ENCODE results near the gene SCN8A.
"Not testable (repeated sequence)": the region's sequence is repeated elsewhere in the genome, so short reads cannot be mapped to it uniquely, and the experiment has no call there.

SCN8A gene

DNA sequence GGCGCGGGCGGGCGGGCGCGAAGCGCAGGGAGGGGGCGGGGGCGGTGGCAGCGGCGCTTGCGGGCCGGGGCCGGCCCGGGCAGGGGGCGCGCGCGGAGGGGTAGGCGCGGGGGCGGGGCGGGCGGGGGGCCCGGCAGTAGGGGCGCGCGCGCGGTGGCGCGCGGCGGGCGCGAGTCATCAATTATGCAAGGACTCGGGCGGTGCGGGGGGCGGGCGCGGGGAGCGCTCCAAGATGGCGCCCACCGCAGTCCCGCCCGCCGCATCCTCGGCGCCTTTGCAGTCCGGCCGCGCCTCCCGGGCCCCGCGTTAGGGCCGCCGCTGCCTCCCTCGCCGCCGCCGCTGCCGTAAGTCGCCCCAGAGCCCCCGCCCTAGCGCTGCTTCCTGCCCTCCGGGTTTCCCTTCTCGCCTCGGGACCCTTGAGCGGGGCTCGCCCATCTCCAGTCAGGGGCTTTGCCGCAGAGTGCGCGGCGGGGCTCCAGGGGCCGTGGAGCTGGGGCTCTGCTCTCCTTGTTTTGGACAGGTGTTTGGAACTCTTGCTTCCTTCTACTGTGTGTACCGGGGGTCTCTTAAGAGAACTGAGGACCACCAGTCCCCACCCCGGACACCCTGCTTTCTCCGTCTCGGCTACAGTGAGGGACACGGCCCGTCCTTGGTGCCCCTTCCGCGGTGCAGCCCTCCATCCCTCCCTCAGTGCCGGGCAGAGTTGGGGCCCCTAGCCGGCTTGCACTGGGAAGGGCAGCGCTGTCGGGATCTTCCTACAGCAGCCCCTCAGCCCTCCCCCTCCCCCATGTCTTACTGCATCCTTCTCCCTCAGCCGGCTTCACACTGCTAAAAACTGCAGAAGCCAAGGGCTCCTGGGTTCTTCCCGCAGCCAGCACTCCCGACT, at the start of gene SCN8A:
Gene SCN8A (plus strand): TSS at position 218 of the 886 bp plus-strand sequence. CDS start 71,585 bp downstream, outside the sequence.
- H3K4me3 ChIP-seq (ENCODE audit: low read length): peak within 1 kb of the TSS; percentile 80
- H3K9me3 ChIP-seq (ENCODE audit: low read length): no peaks in the 10 kb centered on the region
- no peaks in the 10 kb centered on the region for H3K36me3 ChIP-seq (ENCODE audit: insufficient read depth, low read length)
- H3K27me3 ChIP-seq (ENCODE audit: insufficient read depth, low read length): no peaks in the 10 kb centered on the region
- peak within 1 kb of the TSS; percentile 75 for H2AFZ ChIP-seq (ENCODE audit: low read depth, low read length)
- H3K4me1 ChIP-seq (ENCODE audit: insufficient read depth, low read length): peaks cover 18% of the 10 kb centered on the region

DNA sequence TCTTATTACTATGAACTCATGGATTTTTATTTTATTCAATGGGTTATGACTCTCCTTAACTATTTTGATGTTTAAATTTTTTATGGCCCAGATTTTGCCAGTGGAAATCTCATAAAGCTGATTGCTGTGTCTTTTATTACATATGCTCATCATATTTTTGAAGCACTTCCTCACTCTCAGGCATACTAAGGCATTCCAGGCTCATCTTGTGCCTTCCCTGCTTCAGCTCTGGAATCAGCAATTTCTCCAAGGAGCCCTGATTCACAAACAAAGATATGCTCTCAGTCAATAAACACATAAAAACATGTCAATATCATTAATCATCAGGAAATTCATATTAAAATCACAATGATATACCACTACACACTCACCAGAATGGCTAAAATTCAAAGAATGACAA, 44.9 kb upstream of the SCN8A start:
- Histone ChIP-seq H3K9me3 (ENCODE audit: low read length) (no peaks in the 10 kb centered on the region), H3K4me3 (ENCODE audit: low read length) (no peak overlapping the region), H3K4me1 (ENCODE audit: insufficient read depth, low read length) (no peaks in the 10 kb centered on the region), H3K27me3 (ENCODE audit: insufficient read depth, low read length) (no peaks in the 10 kb centered on the region), H2AFZ (ENCODE audit: low read depth, low read length) (no peak overlapping the region), H3K36me3 (ENCODE audit: insufficient read depth, low read length) (no peaks in the 10 kb centered on the region)

DNA sequence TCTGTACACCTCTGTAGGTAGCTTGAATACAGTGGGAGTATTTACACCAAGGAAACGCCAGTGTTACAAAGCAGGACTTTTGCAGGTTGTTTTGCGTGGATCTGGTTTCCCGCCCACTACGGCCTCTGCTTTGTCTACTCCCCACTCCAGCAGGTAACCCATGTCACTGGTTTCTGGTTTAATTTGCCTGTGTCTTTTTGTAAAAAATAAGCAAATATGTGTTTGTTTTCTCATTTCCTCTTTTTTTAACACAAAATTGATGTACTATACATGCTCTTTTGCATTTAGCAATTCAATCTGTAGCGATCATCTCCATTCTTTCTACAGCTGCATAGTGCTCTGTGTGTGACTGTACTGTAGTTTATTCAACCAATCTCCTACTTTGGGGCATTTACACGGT, 43.4 kb upstream of the SCN8A start:
- no peak overlapping the region for H2AFZ ChIP-seq (ENCODE audit: low read depth, low read length)
- no peak overlapping the region for H3K4me3 ChIP-seq (ENCODE audit: low read length)
- no peaks in the 10 kb centered on the region for H3K27me3 ChIP-seq (ENCODE audit: insufficient read depth, low read length)
- H3K9me3 ChIP-seq (ENCODE audit: low read length): no peaks in the 10 kb centered on the region
- H3K4me1 ChIP-seq (ENCODE audit: insufficient read depth, low read length): no peaks in the 10 kb centered on the region
- no peaks in the 10 kb centered on the region for H3K36me3 ChIP-seq (ENCODE audit: insufficient read depth, low read length)

DNA sequence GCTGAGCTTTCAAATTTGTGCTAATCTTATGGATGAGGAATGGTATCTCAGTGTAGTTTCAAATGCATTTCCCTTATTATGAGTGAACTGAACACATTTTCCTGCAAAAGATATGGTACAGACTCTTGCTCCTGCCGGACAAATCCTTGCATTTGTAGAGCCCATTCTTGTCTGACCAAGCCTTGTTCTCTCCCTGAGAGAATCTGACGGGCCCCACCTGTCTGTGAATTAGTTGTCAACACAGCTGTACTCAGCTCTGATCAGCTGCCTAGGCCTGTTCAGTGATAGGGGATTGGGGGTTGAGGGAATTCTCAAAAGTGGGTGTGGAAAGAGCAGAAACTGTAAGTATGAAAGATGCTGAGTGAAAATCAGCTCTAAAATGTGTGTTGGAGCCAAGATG, 42.8 kb upstream of the SCN8A start:
- Histone ChIP-seq H3K9me3 (ENCODE audit: low read length) (no peaks in the 10 kb centered on the region), H3K4me1 (ENCODE audit: insufficient read depth, low read length) (no peaks in the 10 kb centered on the region), H3K36me3 (ENCODE audit: insufficient read depth, low read length) (no peaks in the 10 kb centered on the region), H3K27me3 (ENCODE audit: insufficient read depth, low read length) (no peaks in the 10 kb centered on the region), H2AFZ (ENCODE audit: low read depth, low read length) (no peak overlapping the region), H3K4me3 (ENCODE audit: low read length) (no peak overlapping the region)

DNA sequence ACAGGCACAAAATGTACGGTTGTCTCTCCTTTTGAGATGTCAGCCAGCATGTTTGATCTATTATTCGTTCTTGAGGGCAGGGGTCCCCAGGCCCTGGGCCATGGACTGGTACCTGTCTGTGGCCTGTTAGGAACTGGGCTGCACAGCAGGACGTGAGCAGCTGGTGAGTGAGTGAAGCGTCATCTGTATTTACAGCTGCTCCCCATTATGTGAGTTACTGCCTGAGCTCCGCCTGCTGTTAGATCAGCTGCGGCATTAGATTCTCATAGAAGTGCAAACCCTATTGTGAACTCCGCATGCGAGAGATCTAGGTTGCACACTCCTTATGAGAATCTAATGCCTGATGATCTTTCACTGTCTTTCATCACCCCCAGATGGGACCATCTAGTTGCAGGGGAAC, 41.4 kb upstream of the SCN8A start:
- no peak overlapping the region for H3K4me3 ChIP-seq (ENCODE audit: low read length)
- H3K36me3 ChIP-seq (ENCODE audit: insufficient read depth, low read length): no peaks in the 10 kb centered on the region
- H3K27me3 ChIP-seq (ENCODE audit: insufficient read depth, low read length): no peaks in the 10 kb centered on the region
- no peaks in the 10 kb centered on the region for H3K4me1 ChIP-seq (ENCODE audit: insufficient read depth, low read length)
- no peak overlapping the region for H2AFZ ChIP-seq (ENCODE audit: low read depth, low read length)
- no peaks in the 10 kb centered on the region for H3K9me3 ChIP-seq (ENCODE audit: low read length)

DNA sequence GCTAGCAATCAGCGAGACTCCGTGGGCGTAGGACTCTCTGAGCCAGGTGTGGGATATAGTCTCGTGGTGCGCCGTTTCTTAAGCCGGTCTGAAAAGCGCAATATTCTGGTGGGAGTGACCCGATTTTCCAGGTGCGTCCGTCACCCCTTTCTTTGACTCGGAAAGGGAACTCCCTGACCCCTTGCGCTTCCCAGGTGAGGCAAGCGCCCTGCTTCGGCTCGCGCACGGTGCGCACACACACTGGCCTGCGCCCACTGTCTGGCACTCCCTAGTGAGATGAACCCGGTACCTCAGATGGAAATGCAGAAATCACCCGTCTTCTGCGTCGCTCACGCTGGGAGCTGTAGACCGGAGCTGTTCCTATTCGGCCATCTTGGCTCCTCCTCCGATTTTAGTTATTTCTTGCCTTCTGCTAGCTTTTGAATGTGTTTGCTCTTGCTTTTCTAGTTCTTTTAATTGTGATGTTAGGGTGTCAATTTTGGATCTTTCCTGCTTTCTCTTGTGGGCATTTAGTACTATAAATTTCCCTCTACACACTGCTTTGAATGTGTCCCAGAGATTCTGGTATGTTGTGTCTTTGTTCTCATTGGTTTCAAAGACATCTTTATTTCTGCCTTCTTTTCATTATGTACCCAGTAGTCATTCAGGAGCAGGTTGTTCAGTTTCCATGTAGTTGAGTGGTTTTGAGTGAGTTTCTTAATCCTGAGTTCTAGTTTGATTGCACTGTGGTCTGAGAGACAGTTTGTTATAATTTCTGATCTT, 22.6 kb upstream of the SCN8A start:
- not testable (repeated sequence) for H3K27me3 ChIP-seq (ENCODE audit: insufficient read depth, low read length); H3K4me1 ChIP-seq (ENCODE audit: insufficient read depth, low read length); H2AFZ ChIP-seq (ENCODE audit: low read depth, low read length); H3K9me3 ChIP-seq (ENCODE audit: low read length); H3K4me3 ChIP-seq (ENCODE audit: low read length); H3K36me3 ChIP-seq (ENCODE audit: insufficient read depth, low read length)

DNA sequence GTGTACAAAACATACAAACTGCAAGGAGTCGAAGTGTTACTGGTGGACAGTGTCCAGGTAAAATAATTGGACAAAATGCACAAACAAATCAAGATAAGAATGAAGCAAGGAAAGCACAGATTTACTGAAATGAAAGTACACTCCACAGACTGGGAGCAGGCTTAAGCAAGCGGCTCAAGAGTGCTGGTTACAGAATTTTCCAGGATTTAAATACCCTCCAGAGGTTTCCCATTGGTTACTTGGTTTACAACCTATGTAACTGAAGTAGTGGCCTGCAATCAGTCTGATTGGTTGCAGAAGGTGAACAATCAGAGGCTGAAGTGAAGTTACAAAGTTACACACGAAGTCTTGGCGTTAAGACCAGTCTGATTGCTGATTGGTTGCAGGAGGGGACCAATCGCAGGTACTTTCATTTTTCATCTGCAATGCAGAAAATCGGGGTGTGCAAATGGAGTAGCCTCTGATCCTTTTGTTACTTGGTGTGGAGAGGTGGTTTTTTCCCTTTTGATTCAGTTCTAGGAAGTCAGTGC, 11.6 kb upstream of the SCN8A start:
- no peaks in the 10 kb centered on the region for H3K4me1 ChIP-seq (ENCODE audit: insufficient read depth, low read length)

DNA sequence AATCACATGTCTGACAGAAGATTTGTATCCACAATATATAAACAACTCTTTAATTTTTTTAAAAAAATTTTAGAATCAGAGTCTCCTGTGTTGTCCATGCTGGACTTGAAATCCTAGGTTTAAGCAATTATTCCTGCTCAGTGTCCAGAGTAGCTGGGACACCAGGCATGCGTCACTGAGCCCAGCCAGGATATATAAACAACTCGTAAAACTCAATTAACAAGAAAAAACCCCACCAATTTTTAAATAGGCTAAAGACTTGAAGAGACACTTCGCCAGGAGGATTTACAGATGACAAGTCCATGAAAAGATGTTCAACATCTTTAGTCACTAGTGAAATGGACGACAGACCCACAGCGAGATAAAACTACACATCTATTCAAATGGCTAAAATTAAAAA, 2.0 kb upstream of the SCN8A start:
- no peak overlapping the region for H2AFZ ChIP-seq (ENCODE audit: low read depth, low read length)
- peaks cover 18% of the 10 kb centered on the region for H3K4me1 ChIP-seq (ENCODE audit: insufficient read depth, low read length)
- no peaks in the 10 kb centered on the region for H3K27me3 ChIP-seq (ENCODE audit: insufficient read depth, low read length)
- H3K36me3 ChIP-seq (ENCODE audit: insufficient read depth, low read length): no peaks in the 10 kb centered on the region
- H3K4me3 ChIP-seq (ENCODE audit: low read length): no peak overlapping the region
- H3K9me3 ChIP-seq (ENCODE audit: low read length): no peaks in the 10 kb centered on the region

More for the DNA sequence above, 11.6 kb upstream of the SCN8A start:
- Histone ChIP-seq H3K27me3 (ENCODE audit: insufficient read depth, low read length) (no peaks in the 10 kb centered on the region), H2AFZ (ENCODE audit: low read depth, low read length) (no peak overlapping the region), H3K36me3 (ENCODE audit: insufficient read depth, low read length) (no peaks in the 10 kb centered on the region), H3K9me3 (ENCODE audit: low read length) (peaks cover 3% of the 10 kb centered on the region), H3K4me3 (ENCODE audit: low read length) (no peak overlapping the region)

DNA sequence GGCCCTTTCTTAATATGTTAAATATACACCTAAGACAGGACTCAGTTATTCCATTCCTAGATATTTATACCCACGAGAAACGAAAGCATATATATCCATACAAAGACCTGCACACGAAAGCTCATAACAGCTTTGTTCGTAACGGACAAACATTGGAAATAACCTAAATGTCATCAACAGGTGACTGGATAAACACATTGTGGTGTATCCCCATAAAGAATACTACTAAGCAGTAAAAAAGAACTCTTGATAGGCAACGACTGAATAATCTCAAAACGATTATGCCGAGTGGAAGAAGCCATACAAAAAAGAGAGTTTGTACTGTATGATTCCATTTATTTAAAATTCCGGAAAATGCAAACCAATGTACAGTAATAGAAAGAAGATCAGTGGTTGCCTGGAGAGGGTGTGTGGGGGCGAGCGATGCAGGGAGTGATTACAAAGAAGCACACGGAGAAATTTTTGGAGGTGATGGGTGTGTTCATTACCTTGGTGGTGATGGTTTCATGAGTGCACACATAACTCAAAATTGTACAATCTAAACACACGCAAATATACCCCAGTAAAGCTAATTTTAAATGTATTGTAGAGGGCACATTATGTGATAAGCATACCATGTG, 1.4 kb upstream of the SCN8A start:
- Histone ChIP-seq H3K4me1 (ENCODE audit: insufficient read depth, low read length) (peaks cover 18% of the 10 kb centered on the region), H2AFZ (ENCODE audit: low read depth, low read length) (no peak overlapping the region), H3K36me3 (ENCODE audit: insufficient read depth, low read length) (no peaks in the 10 kb centered on the region), H3K9me3 (ENCODE audit: low read length) (no peaks in the 10 kb centered on the region), H3K27me3 (ENCODE audit: insufficient read depth, low read length) (no peaks in the 10 kb centered on the region), H3K4me3 (ENCODE audit: low read length) (peak overlapping the region; percentile 49)

DNA sequence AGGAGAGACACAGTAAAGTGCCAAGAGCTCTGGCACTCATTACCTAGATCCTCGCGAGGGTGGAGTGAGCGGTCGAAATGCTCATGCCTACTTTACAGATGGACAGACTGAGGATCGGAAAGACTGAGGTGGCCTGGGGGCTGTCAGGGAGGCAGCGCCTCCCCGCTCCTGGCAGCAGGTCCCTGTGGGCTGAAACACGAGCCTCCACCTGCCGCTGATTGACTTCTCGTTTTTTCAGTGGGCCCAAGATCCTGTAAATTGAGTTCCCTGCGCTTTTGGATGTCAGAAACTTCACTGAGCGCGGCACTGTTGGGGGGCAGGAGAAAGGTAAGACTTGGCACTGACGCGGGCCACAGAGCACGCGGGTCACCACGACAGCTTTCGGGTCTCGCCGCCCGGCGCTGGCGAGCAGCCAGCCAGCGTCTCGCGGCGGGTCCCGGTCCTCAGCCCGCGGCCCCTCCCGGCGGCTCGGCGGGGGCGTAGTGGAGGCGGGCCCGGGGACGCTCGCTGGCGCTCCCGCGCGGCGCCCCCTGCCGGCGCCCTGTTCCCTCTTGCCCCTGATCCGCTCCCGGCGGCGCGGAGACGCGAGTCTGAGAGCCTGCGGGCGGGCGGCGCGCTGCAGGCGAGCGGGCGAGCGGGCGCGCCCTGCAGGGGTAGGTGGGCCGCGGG, 552 bp upstream of the SCN8A start:
- Histone ChIP-seq H3K36me3 (ENCODE audit: insufficient read depth, low read length) (no peaks in the 10 kb centered on the region), H3K4me1 (ENCODE audit: insufficient read depth, low read length) (peaks cover 18% of the 10 kb centered on the region), H3K9me3 (ENCODE audit: low read length) (no peaks in the 10 kb centered on the region), H3K4me3 (ENCODE audit: low read length) (peak overlapping the region; percentile 49), H3K27me3 (ENCODE audit: insufficient read depth, low read length) (no peaks in the 10 kb centered on the region), H2AFZ (ENCODE audit: low read depth, low read length) (peak overlapping the region; percentile 40)

DNA sequence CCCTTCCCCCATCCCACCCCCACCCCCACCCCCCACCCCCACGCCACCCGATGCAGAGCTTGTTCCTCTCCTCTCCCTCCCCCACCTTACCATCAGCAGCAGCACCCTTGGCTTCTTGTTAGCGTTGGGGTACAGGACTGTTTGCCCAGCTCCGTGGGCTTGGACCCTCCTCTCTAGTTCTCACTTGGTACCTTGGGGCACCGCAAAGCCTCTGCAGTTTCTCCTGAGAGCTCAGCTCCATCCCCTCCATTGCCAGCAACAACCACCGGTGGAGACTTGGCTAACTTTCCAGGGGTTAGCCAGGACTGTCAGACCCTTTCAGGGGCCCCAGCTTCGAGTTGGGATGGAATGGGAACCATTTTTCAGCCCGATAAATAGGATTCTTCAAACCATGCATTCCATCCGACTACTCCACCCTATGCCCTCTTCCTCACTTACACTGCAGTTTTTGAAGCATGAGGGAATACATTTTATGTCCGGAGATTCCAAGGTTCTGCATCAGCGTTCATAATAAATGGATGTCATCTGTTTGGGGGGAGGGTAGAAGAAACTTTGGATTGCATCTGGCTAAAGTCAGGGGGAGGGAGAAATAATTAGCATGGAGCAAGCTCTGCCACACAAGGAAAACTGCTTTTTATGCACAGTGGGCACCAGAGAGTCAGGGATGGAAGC, 1.1 kb downstream of the SCN8A start:
- Histone ChIP-seq H2AFZ (ENCODE audit: low read depth, low read length) (no peak overlapping the region), H3K9me3 (ENCODE audit: low read length) (no peaks in the 10 kb centered on the region), H3K36me3 (ENCODE audit: insufficient read depth, low read length) (no peaks in the 10 kb centered on the region), H3K4me1 (ENCODE audit: insufficient read depth, low read length) (peaks cover 18% of the 10 kb centered on the region), H3K4me3 (ENCODE audit: low read length) (peak overlapping the region; percentile 80), H3K27me3 (ENCODE audit: insufficient read depth, low read length) (no peaks in the 10 kb centered on the region)

DNA sequence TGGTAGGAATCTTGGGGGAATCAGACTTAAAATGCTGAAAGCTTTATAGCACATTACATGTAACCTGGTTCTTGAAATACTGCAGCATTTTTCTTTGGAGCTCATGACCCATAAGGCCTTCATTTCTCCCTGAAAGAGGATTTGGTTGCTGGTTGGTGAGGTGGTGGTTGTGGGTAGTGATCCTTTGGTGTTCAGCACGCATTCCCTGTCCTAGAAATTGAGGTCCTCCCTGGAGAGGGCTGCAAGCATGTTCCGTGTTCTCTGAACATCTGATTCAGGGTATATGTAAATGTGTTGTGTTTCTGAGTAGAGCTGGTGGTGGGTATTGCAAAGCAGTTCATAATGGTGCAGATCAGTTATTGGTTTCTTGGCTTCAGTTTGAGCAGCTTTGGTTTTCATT, 2.0 kb downstream of the SCN8A start:
- Histone ChIP-seq H3K4me1 (ENCODE audit: insufficient read depth, low read length) (peaks cover 18% of the 10 kb centered on the region), H3K4me3 (ENCODE audit: low read length) (peak overlapping the region; percentile 80), H3K36me3 (ENCODE audit: insufficient read depth, low read length) (no peaks in the 10 kb centered on the region), H2AFZ (ENCODE audit: low read depth, low read length) (no peak overlapping the region), H3K27me3 (ENCODE audit: insufficient read depth, low read length) (no peaks in the 10 kb centered on the region), H3K9me3 (ENCODE audit: low read length) (no peaks in the 10 kb centered on the region)
